Measurements from ENCODE around the gene TAP1.
A peak's percentile ranks its signal among the peaks of the same experiment; 100 is the strongest.

Gene TAP1

GRCh38 chr6:32842021-32842650 lies 11.4 kb downstream of the TAP1 start:
- H3K27ac ChIP-seq: peak overlapping the region; percentile 97
- peaks cover 55 to 62% of the 10 kb centered on the region in 2 experiments for H3K4me1 ChIP-seq (ENCODE audit: control insufficient read depth in 1 of 2, insufficient read depth in 1 of 2, low read depth in 1 of 2, low read length in 1 of 2)
- H3K27me3 ChIP-seq: no peaks in the 10 kb centered on the region

GRCh38 chr6:32840604-32841246 lies 12.8 kb downstream of the TAP1 start:
- no peak overlapping the region for H3K4me3 ChIP-seq (ENCODE audit: low read depth in 1 of 2, low read length in 1 of 2)
- peaks cover 52% of the 10 kb centered on the region for H3K36me3 ChIP-seq
- peak overlapping the region; percentile 98 for H3K27ac ChIP-seq
- no peaks in the 10 kb centered on the region for H3K9me3 ChIP-seq
- peaks cover 41 to 48% of the 10 kb centered on the region in 2 experiments for H3K4me1 ChIP-seq (ENCODE audit: control insufficient read depth in 1 of 2, insufficient read depth in 1 of 2, low read depth in 1 of 2, low read length in 1 of 2)
- no peaks in the 10 kb centered on the region for H3K27me3 ChIP-seq
- no peak for TF ChIP-seq CTCF (IDR thresholded peaks at IDR 0.05)

More at GRCh38 chr6:32842021-32842650, 11.4 kb downstream of the TAP1 start:
- no peaks in the 10 kb centered on the region for H3K9me3 ChIP-seq
- TF ChIP-seq CTCF (IDR thresholded peaks at IDR 0.05): no peak
- H3K36me3 ChIP-seq: peaks cover 52% of the 10 kb centered on the region
- peak overlapping the region; percentile 88 to 93 for H3K4me3 ChIP-seq (ENCODE audit: low read depth in 1 of 2, low read length in 1 of 2)

- Histone ChIP-seq H3K36me3 (peaks cover 58% of the 10 kb centered on the region), H3K27ac (peak overlapping the region; percentile 98), H3K4me1 (ENCODE audit: control insufficient read depth in 1 of 2, insufficient read depth in 1 of 2, low read depth in 1 of 2, low read length in 1 of 2) (peaks cover 31 to 46% of the 10 kb centered on the region in 2 experiments), H3K27me3 (no peaks in the 10 kb centered on the region), H3K4me3 (ENCODE audit: low read depth in 1 of 2, low read length in 1 of 2) (no peak overlapping the region), H3K9me3 (no peaks in the 10 kb centered on the region)
- no peak for TF ChIP-seq CTCF (IDR thresholded peaks at IDR 0.05)
Measured at GRCh38 chr6:32839356-32839755, 14.1 kb downstream of the TAP1 start.

- Histone ChIP-seq H3K27ac (peak within 1 kb of the TSS; percentile 98), H3K4me3 (ENCODE audit: low read depth in 1 of 2, low read length in 1 of 2) (peak within 1 kb of the TSS; percentile 74 to 88), H3K4me1 (ENCODE audit: control insufficient read depth in 1 of 2, insufficient read depth in 1 of 2, low read depth in 1 of 2, low read length in 1 of 2) (peaks cover 29 to 45% of the 10 kb centered on the region in 2 experiments), H3K9me3 (no peaks in the 10 kb centered on the region), H3K27me3 (no peaks in the 10 kb centered on the region), H3K36me3 (peaks cover 68% of the 10 kb centered on the region)
- peak; percentile 99 for TF ChIP-seq CTCF (IDR thresholded peaks at IDR 0.05)
Measured at GRCh38 chr6:32838114-32838958, 15.2 kb downstream of the TAP1 start, which contains the start of gene TAP2. TSS of gene TAP2 (minus strand) at chr6:32838739. CDS start at chr6:32838233, 506 bp downstream.

- no peak for TF ChIP-seq CTCF (IDR thresholded peaks at IDR 0.05)
- H3K4me3 ChIP-seq (ENCODE audit: low read depth in 1 of 2, low read length in 1 of 2): peak overlapping the region; percentile 74 to 88
- peaks cover 69% of the 10 kb centered on the region for H3K36me3 ChIP-seq
- no peaks in the 10 kb centered on the region for H3K27me3 ChIP-seq
- H3K4me1 ChIP-seq (ENCODE audit: control insufficient read depth in 1 of 2, insufficient read depth in 1 of 2, low read depth in 1 of 2, low read length in 1 of 2): peaks cover 23 to 38% of the 10 kb centered on the region in 2 experiments
- no peaks in the 10 kb centered on the region for H3K9me3 ChIP-seq
- peak overlapping the region; percentile 98 for H3K27ac ChIP-seq
Measured at GRCh38 chr6:32837651-32838113, 15.8 kb downstream of the TAP1 start.
